GM18519 (cell line): Measurements from ENCODE around the gene DENR.
"Not testable (repeated sequence)": the region's sequence is repeated elsewhere in the genome, so short reads cannot be mapped to it uniquely, and the experiment has no call there.

ENCODE experiments used
- ATAC-seq: cut with Tn5 transposase; IDR thresholded peaks from one replicate; pipeline ENCODE4 v1.9.1; 2021; ENCODE audit warnings: mild to moderate bottlenecking, moderate library complexity; ENCODE audit not compliant: unreplicated experiment, low FRiP score

The DENR gene

GRCh38 chr12:122752464-122753318 lies at the start of gene DENR:
Gene DENR, plus strand, starts transcription at chr12:122752824. Its CDS starts 878 bp downstream, at chr12:122753702.
- peak; percentile 86 for ATAC-seq

GRCh38 chr12:122702890-122703611 lies 49.6 kb upstream of the DENR start, which contains the start of gene HCAR2:
Gene HCAR2, minus strand, starts transcription at chr12:122703357. Its CDS starts 74 bp downstream, at chr12:122703283.
- ATAC-seq: not testable (repeated sequence)

DNA sequence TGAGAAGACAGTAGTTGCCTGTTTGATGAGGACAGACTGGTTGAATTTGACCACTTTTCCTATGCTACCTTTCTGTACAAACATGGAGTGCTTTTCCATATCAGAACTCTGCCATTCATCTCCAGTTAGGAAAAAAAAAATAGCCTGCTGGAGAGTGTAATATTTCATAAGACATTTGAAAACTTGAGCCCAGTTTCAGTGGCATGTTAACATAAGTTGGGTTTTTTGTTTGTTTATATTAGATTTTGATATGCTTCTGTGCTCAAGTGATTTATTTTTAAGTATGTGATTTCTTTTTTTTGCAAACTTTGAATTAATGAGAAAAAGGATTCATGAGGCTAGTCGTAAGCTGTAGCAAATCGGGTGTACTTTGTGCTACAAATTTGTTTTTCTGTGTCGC lies 48.8 kb upstream of the DENR start:
- ATAC-seq: not testable (repeated sequence)

DNA sequence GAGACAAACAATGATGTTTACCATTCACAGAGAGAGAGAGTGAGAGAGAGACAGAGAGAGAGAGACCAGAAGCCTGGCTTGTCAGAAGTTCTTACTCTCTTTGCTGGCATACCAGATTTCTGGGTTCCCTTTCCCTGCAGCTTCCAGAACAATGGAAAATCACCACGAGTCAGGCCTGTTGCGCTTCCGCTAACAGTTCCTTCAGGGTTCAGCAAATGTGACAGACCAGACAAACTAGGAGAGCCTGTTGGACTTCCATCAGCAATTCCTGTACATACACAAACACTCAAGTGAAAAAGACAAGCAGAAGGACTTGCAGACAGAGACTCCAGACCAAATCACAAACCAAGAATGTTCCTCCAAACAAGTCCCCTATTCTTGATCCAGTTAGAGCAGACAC lies 43.3 kb upstream of the DENR start:
- ATAC-seq: not testable (repeated sequence)

DNA sequence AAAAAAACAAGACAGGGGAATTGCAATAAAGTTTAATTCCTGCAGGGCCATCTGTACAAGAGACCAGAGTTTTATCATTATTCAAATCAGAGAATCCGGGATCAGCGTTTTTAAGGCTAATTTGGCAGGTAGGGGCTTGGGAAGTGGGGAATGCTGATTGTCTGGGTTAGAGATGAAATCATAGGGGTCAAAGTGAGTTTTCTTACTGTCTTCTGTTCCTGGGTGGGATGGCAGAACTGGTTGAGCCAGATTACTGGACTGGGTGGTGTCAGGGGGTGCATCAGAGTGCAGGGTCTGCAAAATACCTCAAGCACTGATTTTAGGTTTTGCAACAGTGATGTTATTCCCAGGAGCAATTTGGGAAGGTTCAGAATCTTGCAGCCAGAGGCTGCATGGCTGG lies 42.3 kb upstream of the DENR start:
- ATAC-seq: not testable (repeated sequence)

GRCh38 chr12:122711266-122711665 lies 41.4 kb upstream of the DENR start:
- ATAC-seq: not testable (repeated sequence)

DNA sequence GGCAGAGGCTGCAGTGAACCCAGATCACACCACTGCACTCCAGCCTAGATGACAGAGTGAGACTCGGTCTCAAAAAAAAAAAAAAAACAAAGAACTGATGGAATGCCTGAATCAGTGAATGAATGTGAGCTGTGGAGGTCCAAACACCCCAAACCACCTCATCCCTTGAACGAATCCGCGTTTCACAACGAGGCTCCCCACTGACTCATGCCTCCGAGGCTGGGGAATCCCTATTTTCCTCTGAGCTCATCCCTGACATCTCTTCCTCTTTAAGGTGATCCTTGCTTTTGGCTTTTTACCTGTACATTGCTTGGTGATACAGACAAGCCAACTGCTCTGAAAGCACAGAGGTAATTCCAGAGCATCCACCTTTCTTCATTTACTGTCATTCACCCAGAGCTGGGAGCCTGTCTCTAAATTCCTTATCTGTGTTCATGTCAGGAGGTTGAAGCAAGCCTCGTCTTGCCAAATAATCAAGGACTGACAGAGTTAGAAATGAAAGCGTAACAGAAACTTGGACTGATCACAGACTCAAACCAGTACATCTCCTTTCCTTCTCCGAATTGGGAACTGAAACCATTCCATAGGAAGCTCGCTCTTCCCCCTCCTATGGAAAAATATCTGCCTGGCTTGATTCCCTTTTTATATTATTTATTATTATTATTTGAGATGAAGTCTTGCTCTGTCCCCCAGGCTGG lies 39.0 kb upstream of the DENR start:
- not testable (repeated sequence) for ATAC-seq

- ATAC-seq: not testable (repeated sequence)
Observed at GRCh38 chr12:122715211-122715610, 37.4 kb upstream of the DENR start.

DNA sequence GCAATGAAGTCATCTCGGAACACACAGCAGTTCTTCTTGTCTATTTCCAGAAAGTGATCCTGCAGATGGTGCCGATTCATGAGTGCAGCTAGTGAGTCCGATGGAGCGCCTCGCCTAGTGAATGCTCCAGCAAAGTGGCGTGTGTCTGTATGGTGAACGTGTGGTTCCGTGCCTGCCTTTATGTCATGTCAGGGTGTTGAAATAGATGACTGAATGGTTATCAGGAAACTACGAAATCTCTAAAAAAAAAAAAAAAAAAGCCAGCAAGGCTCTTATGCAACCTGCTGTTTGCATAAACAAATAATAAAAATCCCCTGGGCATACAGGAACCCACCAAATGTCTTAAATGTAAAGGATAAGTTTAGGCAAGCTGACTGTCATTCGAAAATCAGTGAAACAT lies 36.0 kb upstream of the DENR start, which contains the start of gene HCAR3:
Gene HCAR3, minus strand, starts transcription at position 154 of the 400 bp plus-strand sequence. Its CDS starts 74 bp downstream, at position 80.
- ATAC-seq: not testable (repeated sequence)

GRCh38 chr12:122721057-122721545 lies 31.5 kb upstream of the DENR start:
- no peak for ATAC-seq

DNA sequence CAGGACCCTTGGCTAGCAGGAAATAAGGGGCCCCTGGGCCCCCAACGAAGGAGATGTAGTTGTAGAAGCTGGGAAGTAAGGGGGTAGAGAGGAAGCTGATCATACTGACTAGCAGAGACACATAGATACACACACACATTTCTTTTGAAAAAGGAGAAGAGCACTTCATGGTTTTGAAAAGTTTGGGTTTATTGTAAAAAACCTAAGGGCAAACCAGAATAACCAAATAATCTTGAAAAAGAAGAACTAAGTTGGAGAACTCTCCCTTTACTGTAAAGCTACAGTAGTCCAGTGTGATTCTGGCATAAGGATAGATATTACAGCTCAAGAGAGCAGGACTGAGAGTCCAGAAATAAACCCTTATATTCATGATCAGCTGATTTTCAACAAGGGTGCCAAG lies 30.2 kb upstream of the DENR start:
- ATAC-seq: no peak

DNA sequence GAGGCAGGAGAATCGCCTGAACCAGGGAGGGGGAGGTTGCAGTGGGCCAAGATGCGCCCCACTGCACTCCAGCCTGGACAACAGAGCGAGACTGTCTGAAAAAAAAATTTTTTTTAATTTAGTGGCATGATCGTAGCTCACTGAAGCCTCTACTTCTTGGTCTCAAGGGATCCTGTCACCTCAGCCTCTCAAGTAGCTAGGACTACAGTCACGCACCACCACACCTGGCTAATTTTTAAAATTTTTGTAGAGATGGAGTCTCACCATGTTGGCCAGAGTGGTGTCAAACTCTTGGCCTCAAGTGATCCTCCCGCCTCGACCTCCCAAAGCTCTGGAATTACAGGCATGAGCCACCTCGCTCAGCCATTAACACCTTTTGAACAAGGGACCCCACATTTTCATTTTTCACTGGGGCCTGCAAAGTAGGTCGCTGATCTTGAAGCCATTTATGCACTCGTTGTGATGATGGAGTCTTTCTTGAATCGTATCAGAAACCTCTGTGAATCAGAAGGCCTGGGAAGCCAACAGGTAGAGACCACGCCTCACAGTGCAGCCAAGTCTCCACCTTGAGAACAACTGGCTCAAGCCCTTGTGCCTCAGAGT lies 27.9 kb upstream of the DENR start:
- ATAC-seq: no peak

DNA sequence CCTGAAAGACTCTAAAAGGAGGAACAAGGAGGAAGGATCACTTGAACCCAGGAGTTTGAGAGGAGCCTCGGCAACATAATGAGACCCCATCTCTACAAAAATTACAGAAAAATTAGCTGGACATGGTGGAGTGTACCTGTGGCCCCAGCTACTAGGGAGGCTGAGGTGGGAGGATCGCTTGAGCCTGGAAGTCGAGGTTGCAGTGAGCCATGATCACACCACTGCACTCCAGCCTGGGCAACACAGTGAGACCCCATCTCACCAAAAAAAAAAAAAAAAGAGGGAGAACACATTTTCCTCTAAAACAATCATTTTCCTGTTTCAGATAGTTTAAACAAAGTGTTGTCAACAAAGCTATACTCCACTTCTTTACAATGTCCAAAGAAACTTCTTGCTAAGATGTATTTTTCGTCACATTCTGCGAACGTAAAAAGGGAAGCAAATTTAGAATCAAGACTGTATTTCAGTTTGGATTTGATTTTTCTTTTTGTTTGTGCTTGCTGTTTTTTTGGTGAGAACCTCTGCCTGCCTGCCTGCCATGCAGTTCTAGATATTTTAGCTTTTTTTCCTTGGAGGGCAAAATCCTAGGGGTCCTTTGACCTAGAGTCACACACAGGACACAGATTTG lies 27.1 kb upstream of the DENR start:
- no peak for ATAC-seq

GRCh38 chr12:122726080-122726558 lies 26.5 kb upstream of the DENR start:
- ATAC-seq: no peak

GRCh38 chr12:122729583-122730214 lies 22.9 kb upstream of the DENR start:
- no peak for ATAC-seq

GRCh38 chr12:122730215-122731014 lies 22.2 kb upstream of the DENR start, which contains the start of gene HCAR1:
Gene HCAR1, minus strand, starts transcription at chr12:122730844. Its CDS starts 505 bp downstream, at chr12:122730339.
- no peak for ATAC-seq

DNA sequence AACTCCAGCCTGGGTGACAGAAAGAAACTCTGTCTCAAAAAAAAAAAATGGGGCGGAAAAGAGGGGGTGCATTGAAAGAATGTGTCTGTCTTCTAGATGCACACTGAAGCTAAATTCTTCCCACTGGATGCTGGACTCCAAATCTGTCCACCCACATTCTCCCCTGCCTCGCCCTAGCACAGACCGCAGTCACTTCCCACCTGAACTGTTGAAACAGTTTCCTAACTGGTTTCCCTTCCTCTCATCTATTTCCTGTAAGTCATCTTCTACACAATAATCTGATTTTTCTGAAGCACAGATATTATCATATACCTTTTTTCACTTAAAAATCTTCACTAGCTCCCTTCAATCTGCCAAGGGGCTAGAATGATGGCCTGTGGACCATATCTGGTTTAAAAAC lies 20.5 kb upstream of the DENR start:
- no peak for ATAC-seq

DNA sequence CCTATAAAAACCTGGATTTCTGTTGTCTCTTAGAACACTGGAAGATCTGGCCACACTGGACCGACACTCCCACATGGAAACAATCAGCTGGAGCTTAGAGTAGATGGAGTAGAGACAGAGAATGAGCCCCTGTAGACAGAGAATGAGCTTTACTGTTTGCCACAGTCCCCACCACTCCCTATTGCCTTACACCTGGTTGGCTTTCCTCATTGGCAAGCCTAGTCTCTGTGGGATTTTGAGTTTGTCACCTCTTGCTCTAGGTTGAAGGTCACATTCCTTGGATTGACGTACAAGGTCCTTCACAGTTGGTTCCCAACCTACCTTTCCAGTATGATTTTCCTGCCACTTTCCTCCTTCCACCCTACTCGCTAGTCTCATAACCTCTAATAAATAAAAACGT lies 20.0 kb upstream of the DENR start:
- no peak for ATAC-seq
